A549 treated with RU486 at 1 μM for 4 hours (cell line): ENCODE data around the gene DPH5. TPM values are rescaled to one million over a fixed set of nuclear protein-coding genes. Genes with fewer than 3 reads are reported as not detected.

Source experiments
- total RNA-seq: library from RNA; stranded (reverse); fragments of 200-300 nt; extraction: Qiagen RNA extraction; gene quantifications from 5 replicates; pipeline ENCODE4 v1.2.3, GENCODE V29; 2022; ENCODE audit warnings: low read depth

The DPH5 gene, protein sequence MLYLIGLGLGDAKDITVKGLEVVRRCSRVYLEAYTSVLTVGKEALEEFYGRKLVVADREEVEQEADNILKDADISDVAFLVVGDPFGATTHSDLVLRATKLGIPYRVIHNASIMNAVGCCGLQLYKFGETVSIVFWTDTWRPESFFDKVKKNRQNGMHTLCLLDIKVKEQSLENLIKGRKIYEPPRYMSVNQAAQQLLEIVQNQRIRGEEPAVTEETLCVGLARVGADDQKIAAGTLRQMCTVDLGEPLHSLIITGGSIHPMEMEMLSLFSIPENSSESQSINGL
- 27.5 to 32.2 TPM (median 29.4 TPM) in 5 replicates for total RNA-seq

DNA sequence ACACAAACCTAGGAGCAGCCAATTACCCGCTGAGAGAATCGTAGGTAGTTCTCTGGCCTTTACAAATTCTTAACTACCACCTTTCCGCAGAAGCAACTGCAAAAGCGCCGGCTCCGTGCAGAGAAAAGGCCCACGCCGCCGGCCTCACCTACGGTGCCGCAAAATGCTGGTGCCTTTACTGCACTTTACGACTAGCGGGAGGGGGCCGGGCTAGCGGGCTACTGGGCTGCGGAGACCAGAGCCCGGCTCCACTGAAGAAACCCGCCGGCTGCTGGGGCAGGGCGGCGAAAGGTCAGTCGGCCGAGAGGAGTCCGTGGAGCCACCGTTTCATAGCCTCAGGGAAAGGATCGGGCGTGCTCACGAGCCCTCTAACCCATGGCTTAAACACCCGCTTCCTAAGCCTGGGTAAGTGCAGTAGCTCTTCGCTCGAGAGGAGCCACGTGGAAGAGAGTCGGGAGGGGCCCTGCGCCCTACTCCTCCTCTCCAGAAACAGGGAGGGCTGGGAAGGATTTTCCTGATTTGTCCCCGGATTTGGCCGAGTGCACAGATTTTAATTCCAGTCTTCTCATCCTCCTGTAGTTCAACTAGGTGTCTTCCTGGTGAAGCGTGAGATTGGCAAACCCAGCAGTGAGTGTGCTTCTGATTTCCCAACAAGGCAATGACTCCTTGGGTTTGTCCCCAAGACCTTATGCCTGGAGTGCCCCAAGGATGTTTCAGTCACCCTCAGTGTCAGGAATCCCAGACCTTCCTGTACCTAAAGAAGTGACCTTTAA lies at the start of gene DPH5:
DPH5 (minus strand) TSS at position 128 of the 773 bp plus-strand sequence. CDS start 341 bp downstream, outside the sequence.

Other genes with a start within 250 kb of the DPH5 start
- 5.1 to 9.4 TPM (median 7.6 TPM) in 5 replicates for gene EXTL2, start 130.9 kb downstream of the DPH5 start, total RNA-seq
- 5.8 to 10.6 TPM (median 9.9 TPM) in 5 replicates for gene SLC30A7, start 129.7 kb downstream of the DPH5 start, total RNA-seq
- gene S1PR1, start 211.2 kb upstream of the DPH5 start, total RNA-seq: 0.06 to 0.14 TPM (median 0.07 TPM) in 3 of 5 replicates, not detected in the others